Endothelial cell of umbilical vein (primary cell): Measurements from ENCODE around the gene CTNND2.

Experiments
- CTCF ChIP-seq, 2 donors: IDR thresholded peaks; 1 replicate in 1 of 2; 2 replicates in 1 of 2; pipeline ENCODE4 v1.5.1; 2011; ENCODE audit warnings: low read length in 2 of 2, mild to moderate bottlenecking in 2 of 2, moderate library complexity in 2 of 2, control low read depth in 1 of 2, inconsistent platforms in 1 of 2, low read depth in 1 of 2; ENCODE audit not compliant: insufficient read depth in 1 of 2; ENCODE audit errors: extremely low read depth in 1 of 2
- MAX ChIP-seq: IDR thresholded peaks from 2 replicates; pipeline ENCODE4 v1.6.1; 2011; ENCODE audit not compliant: insufficient read depth, insufficient read length
- POLR2A ChIP-seq: IDR thresholded peaks from 2 replicates; pipeline ENCODE4 v1.6.1; 2012; ENCODE audit warnings: low read depth, mild to moderate bottlenecking, control low read depth, low read length
- POLR2AphosphoS5 ChIP-seq: IDR thresholded peaks from 2 replicates; pipeline ENCODE4 v1.6.1; 2012; ENCODE audit warnings: low read depth, mild to moderate bottlenecking, control low read depth, low read length, moderate library complexity; ENCODE audit not compliant: insufficient read depth

GRCh38 chr5:11851416-11851815 is 52.8 kb downstream of the CTNND2 start:
- TF ChIP-seq MAX (no peak), POLR2AphosphoS5 (no peak), CTCF (IDR thresholded peaks at IDR 0.05; ENCODE audit: extremely low read depth in 1 of 2, insufficient read depth in 1 of 2, low read depth in 1 of 2, low read length in 2 of 2) (no peak), POLR2A (no peak)
